HepG2 (cell line): ENCODE measurements around the gene KIF3C. TPM values are rescaled to one million over a fixed set of nuclear protein-coding genes. Genes with fewer than 3 reads are reported as not detected.

Source experiments
- AGO2 ChIP-seq: fragments of 200-400 bp; formaldehyde crosslinking; optimal IDR thresholded peaks from 2 replicates; pipeline ENCODE3; 2017; ENCODE audit warnings: mild to moderate bottlenecking, low read depth, low read length, moderate library complexity
- BCL6 ChIP-seq: IDR thresholded peaks from 2 replicates; pipeline ENCODE4 v1.6.1; 2016; ENCODE audit warnings: missing genetic modification reagents, missing compliant biosample characterization
- GATAD2A ChIP-seq: IDR thresholded peaks from 2 replicates; pipeline ENCODE4 v1.6.1; 2016
- KDM2A ChIP-seq: sonication (generic); formaldehyde crosslinking; IDR thresholded peaks from 2 replicates; pipeline ENCODE4 v1.4.0; 2020; ENCODE audit warnings: low read depth, missing genetic modification reagents, borderline replicate concordance
- TCF7 ChIP-seq: sonication (generic); IDR thresholded peaks from 2 replicates; pipeline ENCODE4 v1.6.1; 2016; ENCODE audit warnings: antibody characterized with exemption, low read depth
- ZBTB7B ChIP-seq: sonication (generic); formaldehyde crosslinking; IDR thresholded peaks from 2 replicates; pipeline ENCODE4 v1.4.0; 2020; ENCODE audit warnings: missing genetic modification reagents
- ZC3H13 ChIP-seq: sonication (generic); formaldehyde crosslinking; IDR thresholded peaks from 2 replicates; pipeline ENCODE4 v1.8.1; 2023; ENCODE audit warnings: mild to moderate bottlenecking, missing genetic modification reagents, moderate library complexity
- ZC3H4 ChIP-seq: sonication (generic); formaldehyde crosslinking; IDR thresholded peaks from 2 replicates; pipeline ENCODE4 v1.4.0; 2020; ENCODE audit warnings: missing genetic modification reagents, borderline replicate concordance
- ZNF136 ChIP-seq: sonication (generic); formaldehyde crosslinking; IDR thresholded peaks from 2 replicates; pipeline ENCODE4 v1.8.1; 2022; ENCODE audit warnings: low read depth, mild to moderate bottlenecking, moderate library complexity, missing genetic modification reagents
- ZNF282 ChIP-seq: fragments of 450-650 bp; IDR thresholded peaks from 2 replicates; pipeline ENCODE4 v1.6.1; 2018; ENCODE audit not compliant: partially characterized antibody
- ZNF460 ChIP-seq: sonication (generic); formaldehyde crosslinking; IDR thresholded peaks from 2 replicates; pipeline ENCODE4 v1.5.1; 2020; ENCODE audit warnings: missing genetic modification reagents, mild to moderate bottlenecking, borderline replicate concordance
- ZNF788 ChIP-seq: sonication (generic); formaldehyde crosslinking; IDR thresholded peaks from 2 replicates; pipeline ENCODE4 v1.5.0; 2020; ENCODE audit warnings: mild to moderate bottlenecking, missing genetic modification reagents, borderline replicate concordance
- polyA plus RNA-seq, 8 experiments: library from polyadenylated mRNA; depleted of rRNA in 3 of 8; stranded (reverse) in 7 of 8; unstranded in 1 of 8; fragments of >200 nt; fragmentation: Illumina TruSeq in 4 of 8; extraction: Trizol in 4 of 8; gene quantifications; 2 replicates each; pipeline versions ENCODE4 v1.2.1 to v1.2.3, GENCODE V29; 2011 to 2016; ENCODE audit warnings: low read depth in 4 of 8, missing spikeins in 1 of 8, mixed read lengths in 1 of 8; ENCODE audit not compliant: insufficient read depth in 1 of 8
- total RNA-seq, 5 experiments: library from RNA; depleted of rRNA; stranded (reverse); fragments of >200 nt; fragmentation: Illumina TruSeq; extraction: Trizol; gene quantifications; 2 replicates each; pipeline ENCODE4 v1.2.3, GENCODE V29; 2016; ENCODE audit warnings: low read depth in 1 of 5
- TF ChIP-seq, protein P1 (sequence below): sonication (generic); formaldehyde crosslinking; IDR thresholded peaks from 2 replicates; pipeline ENCODE4 v1.5.1; 2020; ENCODE audit warnings: missing genetic modification reagents, mild to moderate bottlenecking, borderline replicate concordance
- TF ChIP-seq, protein P2 (sequence below): IDR thresholded peaks from 2 replicates; pipeline ENCODE4 v1.4.0; 2020; ENCODE audit warnings: mild to moderate bottlenecking, missing genetic modification reagents
- TF ChIP-seq, protein P3 (sequence below): sonication (generic); formaldehyde crosslinking; IDR thresholded peaks from 2 replicates; pipeline ENCODE4 v1.4.0; 2020; ENCODE audit warnings: mild to moderate bottlenecking, missing genetic modification reagents
- TF ChIP-seq, protein P4 (sequence below): sonication (generic); formaldehyde crosslinking; IDR thresholded peaks from 2 replicates; pipeline ENCODE4 v1.5.1; 2020; ENCODE audit warnings: missing genetic modification reagents, mild to moderate bottlenecking, borderline replicate concordance

The KIF3C gene
- total and polyA plus RNA-seq, 2 of the 13 experiments (the other 11 are each of a cell fraction or from before 2014, with no cell fraction given) = 3.6 to 4.9 TPM

DNA sequence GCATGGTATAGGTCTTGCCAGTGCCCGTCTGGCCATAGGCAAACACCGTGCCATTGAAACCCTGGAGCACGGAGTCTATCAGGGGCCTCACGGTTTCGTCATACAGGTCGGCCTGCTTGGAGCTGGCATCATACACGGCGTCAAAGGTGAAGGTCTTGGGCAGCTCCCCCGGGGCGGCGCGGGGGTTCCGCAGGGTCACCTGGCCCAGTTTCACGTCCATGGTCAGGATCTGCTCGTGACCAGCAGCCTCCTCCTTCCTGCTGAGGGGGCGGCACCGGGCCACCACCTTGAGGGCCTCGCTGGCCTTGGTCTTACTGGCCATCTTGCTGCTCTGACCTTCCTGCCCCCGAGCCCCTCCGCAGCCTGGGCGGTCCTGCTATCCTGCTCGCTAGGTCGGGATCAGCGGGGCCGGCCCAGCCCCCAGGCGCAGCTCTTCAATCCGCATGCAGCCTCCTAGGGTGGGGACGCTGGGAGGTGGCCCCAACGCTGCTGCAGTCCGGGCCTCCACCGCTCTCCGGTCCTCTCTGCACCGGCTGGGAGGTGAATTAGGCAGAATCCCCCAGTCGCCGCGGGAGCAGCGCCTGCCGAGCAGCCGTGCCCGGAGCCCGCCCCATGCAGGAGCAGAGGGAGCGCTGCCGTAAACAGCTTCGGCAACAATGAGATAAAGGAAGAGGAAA lies 563 bp downstream of the KIF3C start (continued):
- TF ChIP-seq, protein P1, sequence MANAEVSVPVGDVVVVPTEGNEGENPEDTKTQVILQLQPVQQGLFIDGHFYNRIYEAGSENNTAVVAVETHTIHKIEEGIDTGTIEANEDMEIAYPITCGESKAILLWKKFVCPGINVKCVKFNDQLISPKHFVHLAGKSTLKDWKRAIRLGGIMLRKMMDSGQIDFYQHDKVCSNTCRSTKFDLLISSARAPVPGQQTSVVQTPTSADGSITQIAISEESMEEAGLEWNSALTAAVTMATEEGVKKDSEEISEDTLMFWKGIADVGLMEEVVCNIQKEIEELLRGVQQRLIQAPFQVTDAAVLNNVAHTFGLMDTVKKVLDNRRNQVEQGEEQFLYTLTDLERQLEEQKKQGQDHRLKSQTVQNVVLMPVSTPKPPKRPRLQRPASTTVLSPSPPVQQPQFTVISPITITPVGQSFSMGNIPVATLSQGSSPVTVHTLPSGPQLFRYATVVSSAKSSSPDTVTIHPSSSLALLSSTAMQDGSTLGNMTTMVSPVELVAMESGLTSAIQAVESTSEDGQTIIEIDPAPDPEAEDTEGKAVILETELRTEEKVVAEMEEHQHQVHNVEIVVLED (CRISPR knock-in tag) = 0 out of 2 replicates have a peak, but pooled peaks have one; percentile 20
- TF ChIP-seq, protein P2, sequence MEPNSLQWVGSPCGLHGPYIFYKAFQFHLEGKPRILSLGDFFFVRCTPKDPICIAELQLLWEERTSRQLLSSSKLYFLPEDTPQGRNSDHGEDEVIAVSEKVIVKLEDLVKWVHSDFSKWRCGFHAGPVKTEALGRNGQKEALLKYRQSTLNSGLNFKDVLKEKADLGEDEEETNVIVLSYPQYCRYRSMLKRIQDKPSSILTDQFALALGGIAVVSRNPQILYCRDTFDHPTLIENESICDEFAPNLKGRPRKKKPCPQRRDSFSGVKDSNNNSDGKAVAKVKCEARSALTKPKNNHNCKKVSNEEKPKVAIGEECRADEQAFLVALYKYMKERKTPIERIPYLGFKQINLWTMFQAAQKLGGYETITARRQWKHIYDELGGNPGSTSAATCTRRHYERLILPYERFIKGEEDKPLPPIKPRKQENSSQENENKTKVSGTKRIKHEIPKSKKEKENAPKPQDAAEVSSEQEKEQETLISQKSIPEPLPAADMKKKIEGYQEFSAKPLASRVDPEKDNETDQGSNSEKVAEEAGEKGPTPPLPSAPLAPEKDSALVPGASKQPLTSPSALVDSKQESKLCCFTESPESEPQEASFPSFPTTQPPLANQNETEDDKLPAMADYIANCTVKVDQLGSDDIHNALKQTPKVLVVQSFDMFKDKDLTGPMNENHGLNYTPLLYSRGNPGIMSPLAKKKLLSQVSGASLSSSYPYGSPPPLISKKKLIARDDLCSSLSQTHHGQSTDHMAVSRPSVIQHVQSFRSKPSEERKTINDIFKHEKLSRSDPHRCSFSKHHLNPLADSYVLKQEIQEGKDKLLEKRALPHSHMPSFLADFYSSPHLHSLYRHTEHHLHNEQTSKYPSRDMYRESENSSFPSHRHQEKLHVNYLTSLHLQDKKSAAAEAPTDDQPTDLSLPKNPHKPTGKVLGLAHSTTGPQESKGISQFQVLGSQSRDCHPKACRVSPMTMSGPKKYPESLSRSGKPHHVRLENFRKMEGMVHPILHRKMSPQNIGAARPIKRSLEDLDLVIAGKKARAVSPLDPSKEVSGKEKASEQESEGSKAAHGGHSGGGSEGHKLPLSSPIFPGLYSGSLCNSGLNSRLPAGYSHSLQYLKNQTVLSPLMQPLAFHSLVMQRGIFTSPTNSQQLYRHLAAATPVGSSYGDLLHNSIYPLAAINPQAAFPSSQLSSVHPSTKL (CRISPR knock-in tag) = peak; percentile 27; the same call in 1 of the 2 replicates
- TF ChIP-seq KDM2A (peak; percentile 38; the same call in 1 of the 2 replicates), ZBTB7B (CRISPR knock-in tag) (peak; percentile 73), BCL6 (CRISPR knock-in tag) (0 out of 2 replicates have a peak, but pooled peaks have one; percentile 30), ZNF460 (CRISPR knock-in tag) (no peak), ZNF282 (no peak), ZNF136 (CRISPR knock-in tag) (0 out of 2 replicates have a peak, but pooled peaks have one; percentile 78), AGO2 (peak; percentile 34), ZNF788 (CRISPR knock-in tag) (0 out of 2 replicates have a peak, but pooled peaks have one; percentile 20), ZC3H13 (no peak), TCF7 (no peak), ZC3H4 (no peak), GATAD2A (CRISPR knock-in tag) (peak; percentile 28; the same call in 1 of the 2 replicates)
- TF ChIP-seq, protein P3, sequence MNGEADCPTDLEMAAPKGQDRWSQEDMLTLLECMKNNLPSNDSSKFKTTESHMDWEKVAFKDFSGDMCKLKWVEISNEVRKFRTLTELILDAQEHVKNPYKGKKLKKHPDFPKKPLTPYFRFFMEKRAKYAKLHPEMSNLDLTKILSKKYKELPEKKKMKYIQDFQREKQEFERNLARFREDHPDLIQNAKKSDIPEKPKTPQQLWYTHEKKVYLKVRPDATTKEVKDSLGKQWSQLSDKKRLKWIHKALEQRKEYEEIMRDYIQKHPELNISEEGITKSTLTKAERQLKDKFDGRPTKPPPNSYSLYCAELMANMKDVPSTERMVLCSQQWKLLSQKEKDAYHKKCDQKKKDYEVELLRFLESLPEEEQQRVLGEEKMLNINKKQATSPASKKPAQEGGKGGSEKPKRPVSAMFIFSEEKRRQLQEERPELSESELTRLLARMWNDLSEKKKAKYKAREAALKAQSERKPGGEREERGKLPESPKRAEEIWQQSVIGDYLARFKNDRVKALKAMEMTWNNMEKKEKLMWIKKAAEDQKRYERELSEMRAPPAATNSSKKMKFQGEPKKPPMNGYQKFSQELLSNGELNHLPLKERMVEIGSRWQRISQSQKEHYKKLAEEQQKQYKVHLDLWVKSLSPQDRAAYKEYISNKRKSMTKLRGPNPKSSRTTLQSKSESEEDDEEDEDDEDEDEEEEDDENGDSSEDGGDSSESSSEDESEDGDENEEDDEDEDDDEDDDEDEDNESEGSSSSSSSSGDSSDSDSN (CRISPR knock-in tag) = peak; percentile 69
- TF ChIP-seq, protein P4, sequence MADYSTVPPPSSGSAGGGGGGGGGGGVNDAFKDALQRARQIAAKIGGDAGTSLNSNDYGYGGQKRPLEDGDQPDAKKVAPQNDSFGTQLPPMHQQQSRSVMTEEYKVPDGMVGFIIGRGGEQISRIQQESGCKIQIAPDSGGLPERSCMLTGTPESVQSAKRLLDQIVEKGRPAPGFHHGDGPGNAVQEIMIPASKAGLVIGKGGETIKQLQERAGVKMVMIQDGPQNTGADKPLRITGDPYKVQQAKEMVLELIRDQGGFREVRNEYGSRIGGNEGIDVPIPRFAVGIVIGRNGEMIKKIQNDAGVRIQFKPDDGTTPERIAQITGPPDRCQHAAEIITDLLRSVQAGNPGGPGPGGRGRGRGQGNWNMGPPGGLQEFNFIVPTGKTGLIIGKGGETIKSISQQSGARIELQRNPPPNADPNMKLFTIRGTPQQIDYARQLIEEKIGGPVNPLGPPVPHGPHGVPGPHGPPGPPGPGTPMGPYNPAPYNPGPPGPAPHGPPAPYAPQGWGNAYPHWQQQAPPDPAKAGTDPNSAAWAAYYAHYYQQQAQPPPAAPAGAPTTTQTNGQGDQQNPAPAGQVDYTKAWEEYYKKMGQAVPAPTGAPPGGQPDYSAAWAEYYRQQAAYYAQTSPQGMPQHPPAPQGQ (CRISPR knock-in tag) = peak; percentile 72; the same call in 1 of the 2 replicates
